Measurements from ENCODE around the gene RABGAP1L.

DNA sequence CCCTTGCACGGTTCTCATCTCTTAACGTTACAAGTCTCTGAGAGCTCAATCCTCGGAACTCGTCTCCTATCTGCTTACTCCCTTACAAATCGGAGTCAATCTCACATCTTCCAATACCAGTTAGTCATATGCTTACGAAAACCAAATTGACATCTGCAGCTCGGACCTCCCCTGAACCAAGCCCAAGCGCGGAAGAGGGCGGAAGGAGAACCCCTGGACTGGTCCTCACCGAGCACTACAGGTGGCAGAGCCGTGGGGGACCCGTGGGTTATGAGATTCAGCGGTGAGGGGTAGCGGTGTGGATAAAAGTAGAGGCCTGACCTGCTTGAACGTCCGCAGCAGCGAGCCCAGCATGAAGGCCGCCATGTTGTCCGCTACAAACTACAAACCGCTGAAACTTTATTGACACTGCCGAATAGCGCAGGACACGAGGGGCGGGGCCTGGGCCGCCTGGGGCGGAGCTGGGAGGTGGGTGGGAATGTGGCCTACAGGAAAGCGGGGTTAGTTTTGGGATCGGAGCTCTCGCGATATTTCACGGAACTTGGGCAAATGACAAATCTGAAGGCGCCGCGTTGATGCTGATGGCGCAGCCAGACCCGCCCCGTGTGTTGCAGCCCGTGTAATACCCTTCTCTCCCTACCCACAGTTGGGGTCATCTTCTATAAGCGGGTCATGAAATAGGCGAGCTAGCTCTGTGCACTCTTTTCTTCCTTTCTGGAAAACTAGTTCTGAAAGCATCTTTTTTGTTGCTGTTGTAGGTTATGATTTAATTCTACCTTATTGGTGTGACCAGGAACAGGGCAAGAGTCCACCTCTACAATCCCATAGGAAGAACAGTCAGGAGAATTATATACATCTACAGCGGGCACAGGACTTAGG lies 864.0 kb downstream of the RABGAP1L start, which contains the start of gene MRPS14:
- TF ChIP-seq ZNF792 (tag by site-specific recombination; IDR thresholded peaks at IDR 0.05) (no peak), ZNF664 (tag by site-specific recombination; IDR thresholded peaks at IDR 0.05) (peak; percentile 54; the same call in 1 of the 2 replicates), ZNF501 (tag by site-specific recombination; IDR thresholded peaks at IDR 0.05) (peak; percentile 95; the same call in 1 of the 2 replicates), ZNF19 (tag by site-specific recombination; IDR thresholded peaks at IDR 0.05; ENCODE audit: low read depth) (no peak), ZNF670 (tag by site-specific recombination; IDR thresholded peaks at IDR 0.05; ENCODE audit: low read depth) (no peak)
- TF ChIP-seq, protein P1, sequence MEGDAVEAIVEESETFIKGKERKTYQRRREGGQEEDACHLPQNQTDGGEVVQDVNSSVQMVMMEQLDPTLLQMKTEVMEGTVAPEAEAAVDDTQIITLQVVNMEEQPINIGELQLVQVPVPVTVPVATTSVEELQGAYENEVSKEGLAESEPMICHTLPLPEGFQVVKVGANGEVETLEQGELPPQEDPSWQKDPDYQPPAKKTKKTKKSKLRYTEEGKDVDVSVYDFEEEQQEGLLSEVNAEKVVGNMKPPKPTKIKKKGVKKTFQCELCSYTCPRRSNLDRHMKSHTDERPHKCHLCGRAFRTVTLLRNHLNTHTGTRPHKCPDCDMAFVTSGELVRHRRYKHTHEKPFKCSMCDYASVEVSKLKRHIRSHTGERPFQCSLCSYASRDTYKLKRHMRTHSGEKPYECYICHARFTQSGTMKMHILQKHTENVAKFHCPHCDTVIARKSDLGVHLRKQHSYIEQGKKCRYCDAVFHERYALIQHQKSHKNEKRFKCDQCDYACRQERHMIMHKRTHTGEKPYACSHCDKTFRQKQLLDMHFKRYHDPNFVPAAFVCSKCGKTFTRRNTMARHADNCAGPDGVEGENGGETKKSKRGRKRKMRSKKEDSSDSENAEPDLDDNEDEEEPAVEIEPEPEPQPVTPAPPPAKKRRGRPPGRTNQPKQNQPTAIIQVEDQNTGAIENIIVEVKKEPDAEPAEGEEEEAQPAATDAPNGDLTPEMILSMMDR (tag by site-specific recombination; IDR thresholded peaks at IDR 0.05): no peak

Measured in HEK293 (cell line).